ENCODE data around the gene ALPG. TPM values are rescaled to one million over a fixed set of nuclear protein-coding genes. Genes with fewer than 3 reads are reported as not detected.
"Not testable (repeated sequence)": the region's sequence is repeated elsewhere in the genome, so short reads cannot be mapped to it uniquely, and the experiment has no call there.

Gene ALPG
- total RNA-seq, 1 experiment from 2014 or later = 0.10 TPM

GRCh38 chr2:232442431-232442830 lies 35.8 kb downstream of the ALPG start:
- not testable (repeated sequence) for BruUV-seq (replicated peaks)
- intact Hi-C loops (cut with micrococcal nuclease) = loop anchor here (5.0 kb wide), 1 partner anchor 115 kb away; no protein-coding TSS in a partner anchor

GRCh38 chr2:232443047-232443446 lies 36.4 kb downstream of the ALPG start:
- RAD21 ChIA-PET (ENCODE audit: low non-redundant PET in 1 of 2, low total read pairs in 2 of 2, uncharacterized antibody in 2 of 2, unreplicated experiment in 2 of 2) = not testable (repeated sequence)

More at GRCh38 chr2:232442431-232442830, 35.8 kb downstream of the ALPG start:
- H3K27ac ChIP-seq (ENCODE audit: low read depth, low read length); POLR2A ChIA-PET; H3K9me2 ChIP-seq (ENCODE audit: insufficient read depth); H4K20me1 ChIP-seq (ENCODE audit: insufficient read depth); H2AFZ ChIP-seq (ENCODE audit: low read depth, low read length, poor library complexity, severe bottlenecking); ATAC-seq; H3K36me3 ChIP-seq (ENCODE audit: control insufficient read depth in 1 of 2, insufficient read depth in 2 of 2, low read length in 2 of 2); RAD21 ChIA-PET (ENCODE audit: low non-redundant PET in 1 of 2, low total read pairs in 2 of 2, uncharacterized antibody in 2 of 2, unreplicated experiment in 2 of 2); H3K9ac ChIP-seq (ENCODE audit: low read length); CTCF ChIA-PET; DNase-seq (ENCODE audit: low read depth, low spot score); H3K4me2 ChIP-seq (ENCODE audit: low read length); H3K27me3 ChIP-seq (ENCODE audit: insufficient read depth, low read length); H3K9me3 ChIP-seq (ENCODE audit: control insufficient read depth in 1 of 2, insufficient read depth in 1 of 2, low read depth in 1 of 2, low read length in 2 of 2); H3K4me3 ChIP-seq (replicated peaks in 1 of 2; ENCODE audit: low read depth in 1 of 2, low read length in 2 of 2); H3K79me2 ChIP-seq (ENCODE audit: insufficient read depth, low read length): not testable (repeated sequence)
- peaks cover 0 to 13% of the 10 kb centered on the region in 2 experiments; a peak in 2 of 4 replicates for H3K4me1 ChIP-seq (ENCODE audit: control insufficient read depth in 1 of 2, insufficient read depth in 2 of 2, low read length in 2 of 2)

DNA sequence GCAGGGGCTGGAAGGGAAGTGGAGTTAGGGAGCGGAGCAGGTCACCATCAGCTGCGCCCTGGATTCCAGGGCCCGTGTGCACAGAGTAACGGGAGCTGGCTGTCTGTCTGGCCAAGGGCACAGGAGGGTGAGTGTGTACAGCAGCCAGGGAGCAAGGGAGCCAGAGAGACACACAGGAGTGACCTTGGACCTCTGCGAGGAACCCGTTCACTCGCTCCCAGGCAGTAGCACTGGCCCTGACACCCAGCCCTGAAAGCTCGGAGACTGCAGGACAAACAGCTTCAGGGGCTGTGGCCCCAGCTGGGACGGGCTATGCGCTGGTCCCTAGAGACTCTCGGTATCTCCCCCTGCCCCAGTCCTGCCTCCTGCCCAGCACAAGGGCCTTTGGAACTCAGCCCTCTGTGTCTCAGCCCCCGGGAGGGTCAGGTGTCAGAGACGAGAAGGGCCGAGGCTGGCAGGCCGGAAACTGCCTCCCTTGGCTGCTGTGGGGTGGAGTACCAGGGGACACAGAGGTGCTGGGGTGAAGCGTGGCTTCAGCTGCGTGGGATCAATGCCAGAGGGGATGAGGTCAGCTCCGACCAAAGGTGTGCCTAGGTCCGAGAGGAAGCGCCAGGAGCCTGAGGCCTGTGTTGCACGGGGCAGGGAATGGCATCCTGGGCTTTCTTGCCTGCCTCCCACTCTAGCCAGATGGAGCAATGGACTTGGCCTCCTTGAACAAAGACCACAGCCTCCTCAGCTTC lies 37.2 kb downstream of the ALPG start:
- CTCF ChIA-PET = interaction anchor here (1.0 to 1.8 kb wide), 4 partner anchors 19 to 543 kb away, joined by 3 to 7 read pairs (median 4); no protein-coding TSS in a partner anchor

More at GRCh38 chr2:232443047-232443446, 36.4 kb downstream of the ALPG start:
- H4K20me1 ChIP-seq (ENCODE audit: insufficient read depth); ATAC-seq; CTCF ChIA-PET; H3K79me2 ChIP-seq (ENCODE audit: insufficient read depth, low read length); H3K27me3 ChIP-seq (ENCODE audit: insufficient read depth, low read length); H3K4me2 ChIP-seq (ENCODE audit: low read length); H3K9ac ChIP-seq (ENCODE audit: low read length); H3K4me3 ChIP-seq (replicated peaks in 1 of 2; ENCODE audit: low read depth in 1 of 2, low read length in 2 of 2); H3K27ac ChIP-seq (ENCODE audit: low read depth, low read length); H3K36me3 ChIP-seq (ENCODE audit: control insufficient read depth in 1 of 2, insufficient read depth in 2 of 2, low read length in 2 of 2); H3K9me2 ChIP-seq (ENCODE audit: insufficient read depth); H3K9me3 ChIP-seq (ENCODE audit: control insufficient read depth in 1 of 2, insufficient read depth in 1 of 2, low read depth in 1 of 2, low read length in 2 of 2); H2AFZ ChIP-seq (ENCODE audit: low read depth, low read length, poor library complexity, severe bottlenecking); POLR2A ChIA-PET; BruUV-seq (replicated peaks); DNase-seq (ENCODE audit: low read depth, low spot score): not testable (repeated sequence)
- intact Hi-C loops (cut with micrococcal nuclease) = loop anchor here (5.0 kb wide), 1 partner anchor 116 kb away; no protein-coding TSS in a partner anchor
- peaks cover 0 to 13% of the 10 kb centered on the region in 2 experiments; a peak in 2 of 4 replicates for H3K4me1 ChIP-seq (ENCODE audit: control insufficient read depth in 1 of 2, insufficient read depth in 2 of 2, low read length in 2 of 2)

More for the DNA sequence above, 37.2 kb downstream of the ALPG start:
- Histone ChIP-seq H3K9ac (ENCODE audit: low read length) (peak overlapping the region; percentile 17; the same call in 1 of the 2 replicates), H3K27ac (ENCODE audit: low read depth, low read length) (peak overlapping the region; percentile 25; the same call in 1 of the 2 replicates), H3K4me2 (ENCODE audit: low read length) (peak overlapping the region; percentile 28; the same call in 1 of the 2 replicates), H3K4me1 (ENCODE audit: control insufficient read depth in 1 of 2, insufficient read depth in 2 of 2, low read length in 2 of 2) (peaks cover 0 to 13% of the 10 kb centered on the region in 2 experiments; a peak in 2 of 4 replicates), H2AFZ (ENCODE audit: low read depth, low read length, poor library complexity, severe bottlenecking) (peak overlapping the region; percentile 26)
- H3K79me2 ChIP-seq (ENCODE audit: insufficient read depth, low read length); POLR2A ChIA-PET; H3K27me3 ChIP-seq (ENCODE audit: insufficient read depth, low read length); DNase-seq (ENCODE audit: low read depth, low spot score); H4K20me1 ChIP-seq (ENCODE audit: insufficient read depth); RAD21 ChIA-PET (ENCODE audit: low non-redundant PET in 1 of 2, low total read pairs in 2 of 2, uncharacterized antibody in 2 of 2, unreplicated experiment in 2 of 2); H3K4me3 ChIP-seq (replicated peaks in 1 of 2; ENCODE audit: low read depth in 1 of 2, low read length in 2 of 2); ATAC-seq; H3K9me3 ChIP-seq (ENCODE audit: control insufficient read depth in 1 of 2, insufficient read depth in 1 of 2, low read depth in 1 of 2, low read length in 2 of 2); H3K36me3 ChIP-seq (ENCODE audit: control insufficient read depth in 1 of 2, insufficient read depth in 2 of 2, low read length in 2 of 2); H3K9me2 ChIP-seq (ENCODE audit: insufficient read depth); BruUV-seq (replicated peaks): not testable (repeated sequence)
- intact Hi-C loops (cut with micrococcal nuclease) = loop anchor here (1.0 to 5.0 kb wide), 2 partner anchors 78 to 117 kb away; no protein-coding TSS in a partner anchor

Data from HCT116 (cell line).